Activated T-cell treated with anti-CD3 and anti-CD28 coated beads, Interleukin-2, amount 50 U/mL, for 48 hours (primary cell): ENCODE results near the gene CAMK2A.
"Not testable (repeated sequence)": the region's sequence is repeated elsewhere in the genome, so short reads cannot be mapped to it uniquely, and the experiment has no call there.

ENCODE experiments used
- DNase-seq, 2 experiments: peaks; one replicate each; pipeline ENCODE4 v3.0.0-alpha.2; 2020

Gene CAMK2A

DNA sequence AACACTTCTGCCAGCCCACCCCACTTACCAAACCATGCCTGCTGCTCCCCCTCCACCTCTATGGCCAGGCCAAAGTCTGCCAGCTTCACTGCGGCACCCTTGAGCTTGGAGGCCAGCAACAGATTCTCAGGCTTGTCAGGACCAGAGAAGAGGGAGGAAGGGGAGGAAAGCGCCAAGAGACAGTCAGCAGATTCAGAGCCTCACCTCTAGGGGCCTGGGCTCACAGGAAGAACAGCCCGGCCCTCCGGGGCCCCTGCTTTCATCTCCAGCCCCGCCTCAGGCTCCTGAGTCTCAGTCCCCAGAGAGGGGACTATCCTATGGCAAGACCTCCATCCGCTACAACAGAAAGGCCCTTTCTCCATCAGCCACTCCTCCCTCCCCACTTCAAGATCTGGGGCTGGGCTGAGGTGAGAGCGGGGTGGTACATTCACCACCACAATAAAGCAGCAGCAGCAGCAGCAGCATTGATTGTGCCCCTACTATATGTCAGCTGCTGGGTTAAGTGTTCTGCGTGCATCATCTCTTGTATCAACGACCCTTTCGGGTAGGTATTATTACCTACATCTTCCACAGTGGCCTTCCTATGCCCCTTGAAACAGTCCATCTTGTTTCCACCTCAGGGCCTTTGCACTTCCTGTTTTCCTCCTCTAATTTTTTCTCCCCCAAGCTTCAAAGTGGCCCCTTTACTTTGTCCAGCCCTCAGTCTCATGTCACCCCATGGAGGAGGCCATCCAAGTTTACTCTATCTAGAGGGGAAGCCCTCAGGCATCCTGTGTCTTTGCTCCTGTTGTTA lies 36.0 kb downstream of the CAMK2A start:
- no peak for DNase-seq

DNA sequence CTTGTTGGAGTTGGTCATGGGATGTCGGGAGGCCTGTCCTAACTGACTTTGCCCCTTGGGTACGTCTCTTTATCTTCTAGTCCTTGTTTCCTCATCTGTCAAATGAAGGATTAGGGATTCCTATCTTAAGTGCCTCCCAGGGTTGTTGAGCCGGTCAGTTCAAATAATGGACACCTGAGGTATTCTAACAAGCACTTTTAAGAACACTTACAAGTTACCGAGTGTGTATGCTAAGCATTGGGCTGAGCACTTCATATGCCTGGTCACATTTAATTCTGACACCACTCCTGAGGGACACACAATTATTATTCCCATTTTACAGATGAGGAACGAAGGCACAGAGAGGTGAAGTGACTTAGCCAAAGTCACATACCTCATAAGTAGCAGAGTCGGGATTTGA lies 37.1 kb downstream of the CAMK2A start:
- DNase-seq: no peak

DNA sequence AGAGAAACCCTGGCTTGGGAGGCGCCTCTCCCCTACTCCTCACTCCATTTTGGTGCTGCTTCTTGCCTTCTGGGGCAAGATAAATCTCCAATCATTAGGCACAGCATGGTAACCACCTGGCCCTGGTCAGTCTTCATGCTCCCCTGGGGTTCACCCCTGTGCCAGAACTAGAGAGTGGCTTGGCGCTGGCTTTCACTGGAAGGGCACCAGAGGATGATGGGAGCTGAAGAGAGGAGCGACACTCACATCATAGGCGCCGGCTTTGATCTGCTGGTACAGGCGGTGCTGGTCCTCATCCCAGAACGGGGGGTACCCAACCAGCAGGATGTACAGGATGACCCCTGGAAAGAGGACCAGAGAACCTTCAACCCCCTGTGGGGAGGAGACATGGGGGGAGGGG lies 38.1 kb downstream of the CAMK2A start:
- no peak for DNase-seq

DNA sequence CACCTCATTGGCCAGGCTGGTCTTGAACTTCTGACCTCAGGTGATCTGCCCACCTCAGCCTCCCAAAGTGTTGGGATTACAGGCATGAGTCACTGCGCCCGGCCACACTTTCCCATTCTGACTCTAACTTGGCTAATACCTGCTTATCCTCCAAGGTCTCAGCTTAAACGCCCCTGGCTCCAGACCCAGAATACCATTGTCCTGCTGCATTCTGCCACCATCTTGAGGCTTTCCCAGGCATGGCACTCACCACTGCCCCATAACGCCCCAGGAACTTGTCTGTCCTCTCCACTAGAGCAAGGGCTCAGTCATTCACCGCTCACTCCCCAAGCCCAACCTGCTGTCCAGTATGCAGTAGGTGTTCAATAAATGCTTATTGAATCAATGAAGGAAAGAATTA lies 39.8 kb downstream of the CAMK2A start:
- DNase-seq: no peak

DNA sequence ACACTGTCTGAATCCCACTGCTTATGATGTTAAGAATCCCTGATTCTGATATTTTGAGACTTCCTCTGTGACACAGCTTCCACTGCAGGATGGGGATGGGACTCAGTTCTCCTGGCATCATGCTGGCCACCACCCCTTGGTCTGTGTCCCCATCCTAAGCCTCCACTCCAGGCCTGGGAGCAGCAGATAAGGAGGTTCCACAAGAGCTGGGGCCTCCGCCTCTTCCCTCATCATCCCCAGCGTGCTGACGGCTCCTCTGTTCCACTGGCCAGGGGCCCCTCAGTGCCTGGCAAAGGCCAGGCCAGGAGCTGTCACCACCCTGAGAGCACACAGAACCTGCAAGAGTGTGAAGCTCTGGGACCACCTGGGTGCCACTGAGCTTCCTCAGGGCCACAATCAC lies 40.6 kb downstream of the CAMK2A start:
- no peak for DNase-seq

DNA sequence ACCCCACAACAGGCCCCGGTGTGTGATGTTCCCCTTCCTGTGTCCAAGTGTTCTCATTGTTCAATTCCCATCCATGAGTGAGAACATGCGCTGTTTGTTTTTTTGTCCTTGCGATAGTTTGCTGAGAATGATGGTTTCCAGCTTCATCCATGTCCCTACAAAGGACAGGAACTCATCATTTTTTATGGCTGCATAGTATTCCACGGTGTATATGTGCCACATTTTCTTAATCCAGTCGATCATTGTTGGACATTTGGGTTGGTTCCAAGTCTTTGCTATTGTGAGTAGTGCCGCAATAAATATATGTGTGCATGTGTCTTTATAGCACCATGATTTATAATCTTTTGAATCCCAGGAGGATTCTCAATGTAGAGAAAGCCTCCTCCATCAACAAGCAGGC lies 41.1 kb downstream of the CAMK2A start:
- not testable (repeated sequence) for DNase-seq

DNA sequence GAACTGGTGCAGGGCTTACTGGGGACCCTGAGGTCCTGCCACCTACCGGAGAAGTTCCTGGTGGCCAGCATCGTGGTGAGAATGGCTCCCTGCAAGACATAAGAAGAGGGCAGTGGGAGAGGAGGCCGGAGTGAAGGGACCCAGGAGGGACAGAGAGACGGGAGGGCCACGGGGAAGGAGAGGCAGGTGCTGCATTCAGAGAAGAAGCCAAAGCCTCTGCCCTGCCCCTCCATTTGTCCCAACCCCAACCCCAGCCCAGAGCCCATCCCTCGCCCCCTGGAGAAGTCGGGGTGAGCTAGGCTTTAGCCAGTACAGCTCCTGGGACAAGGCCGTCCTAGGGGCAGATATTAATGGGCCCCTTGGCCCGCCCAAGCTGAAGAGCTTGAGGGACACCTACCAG lies 41.8 kb downstream of the CAMK2A start:
- no peak for DNase-seq

DNA sequence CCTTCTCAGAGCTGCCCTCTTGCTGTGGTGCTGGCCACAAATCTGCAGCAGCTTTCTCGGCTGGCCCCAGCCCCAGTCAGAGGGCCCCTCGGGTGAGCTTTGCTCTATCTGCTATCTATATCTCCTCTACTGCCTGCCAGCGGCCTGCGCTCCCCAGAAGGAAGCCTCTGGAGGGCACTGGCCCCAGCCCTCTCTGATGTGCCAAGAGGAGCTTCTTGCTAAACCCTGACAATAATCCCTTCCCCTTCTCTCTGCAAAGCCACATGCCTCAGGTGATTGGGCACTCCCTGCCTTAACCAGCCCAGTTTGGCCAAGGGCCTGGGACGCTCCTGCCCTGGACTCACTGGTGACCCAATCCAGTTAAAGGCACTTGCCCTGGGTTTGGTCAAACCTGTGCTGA lies 42.7 kb downstream of the CAMK2A start:
- no peak for DNase-seq

DNA sequence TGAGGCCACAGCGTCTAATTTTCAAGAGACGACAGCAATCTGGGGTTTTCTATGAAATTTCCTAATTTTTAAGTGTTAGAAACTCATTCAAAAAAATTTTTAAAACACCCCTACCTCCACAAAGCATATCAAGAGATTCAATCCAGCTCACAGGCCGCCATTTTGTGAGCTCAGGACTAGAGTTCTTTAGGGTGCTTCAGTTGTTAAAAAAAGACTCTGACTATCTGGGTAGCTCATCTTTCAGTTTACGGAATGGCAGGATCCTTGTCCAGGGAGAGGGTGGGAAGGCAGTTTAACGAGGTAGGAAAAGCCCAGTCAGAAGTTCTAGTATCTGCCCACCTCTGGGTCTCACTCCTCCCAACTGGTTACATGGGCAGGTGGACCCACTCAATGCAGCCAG lies 43.1 kb downstream of the CAMK2A start:
- DNase-seq: no peak

DNA sequence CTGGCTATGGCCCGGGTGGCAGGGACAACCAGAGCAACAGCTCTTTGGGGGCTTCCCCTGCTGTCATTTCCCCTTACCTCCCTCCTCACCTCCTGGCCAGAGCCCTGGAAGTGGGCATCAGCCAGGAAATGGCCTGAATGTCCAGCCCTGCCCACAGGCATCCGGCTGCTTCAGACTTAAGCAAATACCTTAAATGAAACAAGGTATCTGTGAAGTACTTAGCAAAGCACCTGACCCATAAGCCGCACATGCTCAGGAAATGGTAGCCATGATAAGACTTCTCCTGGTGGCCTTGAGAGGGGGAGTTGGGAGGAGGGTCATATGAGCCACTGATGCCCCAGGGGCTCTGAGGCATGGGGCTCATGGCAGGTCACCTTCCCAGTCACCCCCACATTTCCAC lies 43.8 kb downstream of the CAMK2A start:
- DNase-seq: no peak

DNA sequence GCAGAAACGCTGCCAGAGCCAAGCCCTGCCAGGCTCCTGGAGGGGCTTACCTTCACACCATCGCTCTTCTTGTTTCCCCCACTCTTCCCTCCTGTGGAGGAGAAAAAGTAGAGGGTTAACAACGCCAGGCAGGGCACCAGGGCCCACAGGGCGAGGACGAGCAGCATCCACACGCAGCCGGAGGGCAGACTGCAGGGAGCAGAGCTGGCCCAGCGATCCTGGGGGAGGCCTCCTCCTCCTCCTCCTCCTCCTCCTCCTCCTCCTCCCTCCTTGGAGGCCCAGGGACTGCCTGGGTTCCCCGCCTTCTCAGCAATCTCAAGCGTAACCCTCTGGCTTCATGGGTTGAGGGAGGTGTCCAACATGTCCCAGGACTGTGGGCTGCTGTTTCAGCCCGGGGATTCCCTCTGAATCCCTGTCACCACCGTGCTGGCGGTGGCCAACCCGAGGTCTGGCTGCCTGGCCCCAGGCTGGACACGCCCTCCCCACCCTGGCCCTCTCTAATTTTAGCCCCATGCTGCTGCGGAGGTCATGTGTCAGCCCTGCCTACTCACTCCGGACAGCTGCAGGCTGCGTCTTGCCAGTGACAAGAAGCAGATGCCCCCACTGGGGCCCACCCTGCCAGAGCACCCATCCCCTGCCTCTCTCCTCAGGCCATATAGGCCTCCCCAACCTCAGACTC lies 44.3 kb downstream of the CAMK2A start:
- DNase-seq: no peak

DNA sequence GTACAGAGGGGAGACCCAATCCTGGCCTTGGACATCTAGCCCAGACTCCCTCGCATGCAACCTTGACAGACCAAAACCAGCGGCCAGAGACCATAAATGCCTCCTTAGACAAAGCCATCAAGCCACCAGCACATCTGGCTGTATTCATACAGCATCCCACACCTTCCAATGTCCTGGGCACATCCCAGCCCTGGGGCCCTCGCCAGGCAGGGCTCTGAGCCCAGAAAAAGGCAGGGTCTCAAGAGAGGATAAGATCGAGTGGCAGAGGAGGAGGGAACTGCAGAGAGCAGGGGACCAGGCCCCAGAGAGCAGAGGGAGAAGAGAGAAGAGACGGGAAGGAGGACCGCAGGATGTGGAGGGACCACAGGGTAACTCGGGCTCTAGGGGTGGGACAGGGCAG lies 45.4 kb downstream of the CAMK2A start:
- DNase-seq: no peak

DNA sequence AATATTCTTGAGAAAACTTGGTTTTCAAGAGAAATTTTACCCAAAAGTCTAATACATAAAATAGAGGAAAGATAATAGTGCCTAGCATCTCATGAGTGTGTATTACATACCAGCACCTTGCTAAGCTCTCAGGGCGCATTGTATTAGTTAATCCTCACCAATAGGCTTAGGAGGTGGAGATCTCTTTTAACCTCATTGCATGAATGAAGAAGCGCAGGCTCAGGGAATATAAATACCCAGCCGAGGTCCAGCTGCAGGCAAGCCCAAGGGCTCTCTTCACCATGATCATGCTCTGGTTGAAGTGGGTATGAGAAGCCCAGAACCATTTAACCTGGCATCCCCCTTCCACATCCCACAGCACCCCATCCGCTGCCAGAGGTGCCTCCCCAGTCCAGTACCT lies 46.0 kb downstream of the CAMK2A start:
- no peak for DNase-seq

DNA sequence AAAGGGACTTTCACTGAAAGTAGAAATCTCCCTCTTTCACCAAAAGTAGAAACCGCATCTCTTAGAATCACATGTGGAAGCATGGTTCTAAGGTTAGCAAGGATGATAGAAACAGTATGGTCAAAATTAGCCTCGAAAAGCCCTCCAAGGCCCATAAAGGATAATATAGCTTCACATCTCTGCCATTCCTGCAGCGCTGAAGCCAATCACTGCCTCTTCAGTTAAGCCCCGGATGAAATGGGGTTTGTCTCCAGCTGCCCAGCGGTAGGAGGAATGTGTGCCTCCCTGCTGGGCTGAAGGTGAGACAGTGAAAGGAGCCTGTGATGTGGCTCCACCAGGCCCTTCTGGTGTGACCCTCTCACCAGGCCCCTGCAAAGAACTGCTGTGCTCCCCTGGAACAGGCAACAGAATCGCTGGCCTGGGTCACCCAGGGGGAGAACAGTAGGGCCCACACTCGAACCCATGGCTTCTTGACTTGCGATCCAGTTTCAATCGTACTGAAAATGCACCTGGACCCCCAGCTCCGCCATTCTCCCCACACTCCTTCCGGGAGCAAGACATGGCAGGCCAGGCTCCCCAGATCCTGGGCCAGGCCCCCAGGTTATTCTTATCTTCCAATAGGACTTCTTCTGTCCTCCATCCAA lies 47.2 kb downstream of the CAMK2A start:
- DNase-seq: no peak

DNA sequence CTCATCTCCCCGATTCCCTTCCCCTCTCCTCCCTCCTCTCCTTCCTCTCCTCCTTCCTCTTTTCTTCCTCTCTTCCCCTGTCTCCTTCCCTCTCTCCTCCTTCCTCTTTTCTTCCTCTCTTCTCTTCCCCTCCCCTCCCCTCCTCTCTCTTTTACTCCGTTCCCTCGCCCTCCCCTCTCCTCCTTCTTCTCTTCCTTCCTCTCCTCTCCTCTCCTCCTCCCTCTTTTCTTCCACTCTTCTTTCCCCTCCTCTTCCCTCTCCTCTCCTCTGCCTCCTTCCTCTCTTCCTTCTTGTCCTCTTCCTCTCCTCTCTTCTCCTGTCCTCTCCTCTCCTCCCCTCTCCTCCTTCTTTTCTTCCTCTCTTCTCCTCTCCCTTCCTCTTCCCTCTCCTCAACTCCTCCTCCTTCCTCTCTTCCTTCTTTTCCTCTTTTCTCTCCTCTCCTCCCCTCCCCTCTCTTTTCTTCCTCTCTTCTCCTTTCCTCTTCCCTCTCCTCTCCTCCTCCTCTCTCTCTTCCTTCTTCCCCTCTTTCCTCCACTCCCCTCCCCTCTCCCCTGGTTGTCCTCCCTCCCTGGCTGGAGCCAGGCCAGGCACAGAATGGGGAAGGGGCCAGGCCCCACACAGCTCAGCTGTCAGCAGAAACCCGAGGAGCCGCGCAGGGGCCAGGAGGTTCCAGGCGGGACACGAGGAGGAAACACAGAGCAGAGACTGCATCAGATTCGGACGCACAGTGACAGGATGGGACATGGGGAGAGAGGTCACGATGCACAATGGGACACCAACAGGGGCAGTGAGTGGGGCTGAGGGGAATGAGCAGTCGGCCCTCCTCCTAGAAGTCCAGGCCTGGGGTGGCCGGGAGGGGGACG lies 48.0 kb downstream of the CAMK2A start:
- no peak for DNase-seq

DNA sequence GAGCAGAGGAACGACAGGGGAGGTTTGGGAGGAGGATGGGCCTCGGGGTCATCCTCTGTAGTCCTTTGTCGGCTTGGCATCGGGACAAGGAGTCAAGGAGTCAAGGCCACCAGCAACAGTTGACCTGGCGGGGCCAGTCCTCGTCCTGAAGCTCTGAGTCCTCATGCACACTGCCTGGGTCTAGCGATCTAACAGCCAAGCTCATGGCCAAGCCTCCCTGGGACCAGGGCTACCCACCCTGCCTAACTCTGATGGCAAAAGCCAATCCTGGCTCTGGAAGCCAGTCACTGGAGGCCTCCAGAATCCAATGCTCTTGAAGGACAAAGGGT lies 49.8 kb downstream of the CAMK2A start:
- no peak for DNase-seq

DNA sequence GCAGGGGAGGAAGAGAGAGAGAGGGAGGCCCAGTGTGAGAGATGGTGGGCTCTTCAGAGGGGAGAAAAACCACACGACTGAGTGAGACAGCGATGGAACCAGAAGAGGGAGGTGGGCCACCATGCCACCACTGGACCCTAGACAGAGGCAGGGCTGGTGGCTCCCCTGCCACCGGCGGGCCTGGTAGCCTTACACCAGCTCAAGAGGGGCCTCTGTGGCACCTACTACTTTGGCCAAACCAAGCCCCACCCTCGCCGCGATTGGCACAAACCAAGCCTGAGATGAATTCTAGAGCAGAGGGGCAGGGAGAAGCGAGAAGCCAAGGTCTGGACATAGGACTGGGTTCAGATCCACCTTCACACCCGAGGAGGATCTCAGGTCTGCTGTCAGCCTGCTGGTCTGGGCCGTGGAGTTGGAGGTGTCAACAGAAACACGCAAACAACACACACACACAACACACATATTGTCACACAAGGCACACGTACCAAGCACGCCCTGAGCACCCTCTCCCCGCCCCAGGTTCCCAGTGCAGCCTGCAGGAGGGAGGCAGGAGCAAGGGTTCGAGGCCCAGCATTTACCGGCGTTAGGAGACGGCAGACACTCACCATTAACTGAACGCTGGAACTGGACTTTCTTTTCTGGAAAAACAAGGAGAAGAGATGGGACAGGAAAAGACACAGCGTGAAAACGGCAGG lies 50.3 kb downstream of the CAMK2A start:
- DNase-seq: no peak

DNA sequence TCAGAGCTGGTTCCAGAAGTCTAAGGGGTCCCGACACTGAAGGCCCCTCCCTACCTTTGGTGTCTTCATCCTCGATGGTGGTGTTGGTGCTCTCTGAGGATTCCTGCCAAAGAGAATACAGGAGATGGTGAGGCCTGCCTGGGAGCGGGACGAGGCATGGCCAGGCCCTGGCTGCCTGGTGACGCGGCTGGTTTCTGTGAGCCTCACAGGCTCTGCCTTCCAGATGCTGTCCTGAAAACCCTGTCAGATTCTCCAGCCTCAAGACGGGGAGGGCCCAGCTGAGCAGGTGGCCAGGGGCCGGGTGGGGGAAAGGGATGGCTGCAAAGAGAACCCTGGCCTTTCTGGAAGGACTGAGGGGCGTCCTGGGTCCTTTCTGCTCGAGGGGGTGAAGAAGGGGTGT lies 50.9 kb downstream of the CAMK2A start:
- no peak for DNase-seq

DNA sequence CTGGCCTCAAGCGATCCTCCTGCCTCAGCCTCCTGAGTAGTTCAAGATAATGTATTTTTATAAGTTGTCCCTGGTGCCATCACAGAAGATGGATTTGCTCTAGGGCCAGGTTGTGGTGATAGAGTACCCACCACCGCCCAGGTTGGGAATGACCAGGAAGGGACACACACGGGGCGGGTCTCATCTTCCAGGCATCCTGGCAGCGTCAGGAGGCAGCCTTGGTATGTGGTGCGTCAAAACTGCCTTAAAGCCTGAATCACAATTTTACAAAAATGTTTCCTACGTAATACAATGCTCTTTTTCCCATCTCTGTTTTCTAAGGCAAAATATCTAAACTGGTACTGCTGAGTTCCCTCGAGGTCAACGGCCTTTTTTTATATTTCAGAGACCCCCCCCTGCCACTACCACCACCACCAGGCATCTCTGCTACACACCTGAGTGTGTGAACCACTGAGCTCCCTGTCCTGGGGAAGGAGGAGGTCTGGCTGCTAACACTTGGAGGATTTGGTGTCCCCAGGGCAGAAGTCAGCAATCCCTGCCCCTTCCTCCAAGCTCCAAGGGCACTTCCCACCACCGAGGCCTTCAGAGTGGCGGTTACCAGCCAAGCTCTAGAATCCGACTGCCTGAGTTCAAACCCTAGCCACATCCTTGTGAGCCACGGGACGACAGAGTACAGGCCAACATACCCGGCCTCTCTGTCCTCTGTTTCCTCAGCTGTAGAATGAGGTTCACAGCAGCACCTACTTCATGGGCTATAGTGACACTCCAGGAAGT lies 52.4 kb downstream of the CAMK2A start:
- no peak for DNase-seq

DNA sequence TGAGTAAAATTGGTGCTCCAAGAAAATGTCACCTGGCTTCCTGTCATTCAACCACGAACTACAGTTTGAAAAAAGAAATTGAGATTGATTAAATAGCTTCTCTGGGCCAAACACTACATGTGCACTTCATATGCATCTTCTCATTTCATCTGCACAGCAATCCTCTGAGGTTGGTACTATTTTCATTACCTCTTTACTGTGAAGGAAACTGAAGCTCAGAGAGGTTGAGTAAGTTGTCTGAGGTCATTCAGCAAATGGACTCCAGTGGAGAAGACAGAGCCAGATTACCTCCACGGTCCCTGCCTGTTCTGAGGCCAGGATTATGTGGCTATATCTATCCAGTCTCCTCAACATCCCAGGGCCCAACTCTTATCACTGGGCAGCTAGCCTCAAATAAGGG lies 53.3 kb downstream of the CAMK2A start:
- DNase-seq: no peak

DNA sequence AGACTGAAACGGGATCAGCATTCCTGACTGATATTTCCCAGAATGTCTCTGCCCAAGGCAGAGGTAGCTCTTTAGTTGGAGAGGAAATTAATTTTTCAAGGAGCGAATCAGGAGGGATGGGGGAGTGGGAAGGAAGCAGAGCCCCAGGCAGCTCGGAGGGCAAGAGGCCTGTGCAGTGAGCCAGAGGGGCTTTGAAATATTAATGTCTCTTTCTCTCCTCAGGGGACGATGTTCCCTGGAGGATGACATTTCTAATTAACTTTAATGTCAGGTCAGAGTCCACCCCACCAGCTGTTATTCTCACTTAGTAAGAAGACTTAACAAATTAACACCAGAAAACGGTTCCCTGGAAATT lies 54.1 kb downstream of the CAMK2A start:
- DNase-seq: no peak
